HG03342 (cell line): ENCODE measurements around the gene TNS1.

Experiments
- ATAC-seq: cut with Tn5 transposase; IDR thresholded peaks from one replicate; pipeline ENCODE4 v1.9.1; 2021; ENCODE audit warnings: mild to moderate bottlenecking, moderate library complexity; ENCODE audit not compliant: unreplicated experiment

Gene TNS1

GRCh38 chr2:217856871-217857270 lies 145.9 kb downstream of the TNS1 start:
- no peak for ATAC-seq

- ATAC-seq: no peak
Measured at GRCh38 chr2:217856159-217856558, 146.6 kb downstream of the TNS1 start.

- no peak for ATAC-seq
Measured at GRCh38 chr2:217854684-217855420, 147.9 kb downstream of the TNS1 start.

GRCh38 chr2:217853961-217854360 lies 148.8 kb downstream of the TNS1 start:
- ATAC-seq: no peak

GRCh38 chr2:217853301-217853881 lies 149.4 kb downstream of the TNS1 start:
- ATAC-seq: no peak

GRCh38 chr2:217852555-217853211 lies 150.1 kb downstream of the TNS1 start:
- ATAC-seq: no peak

GRCh38 chr2:217851191-217852020 lies 151.4 kb downstream of the TNS1 start:
- no peak for ATAC-seq

- ATAC-seq: no peak
Measured at GRCh38 chr2:217849154-217849975, 153.4 kb downstream of the TNS1 start.

- no peak for ATAC-seq
Measured at GRCh38 chr2:217848351-217848957, 154.3 kb downstream of the TNS1 start.

- no peak for ATAC-seq
Measured at GRCh38 chr2:217847552-217848350, 155.0 kb downstream of the TNS1 start.

GRCh38 chr2:217847115-217847514 lies 155.7 kb downstream of the TNS1 start:
- ATAC-seq: no peak

- ATAC-seq: no peak
Measured at GRCh38 chr2:217846321-217846743, 156.5 kb downstream of the TNS1 start.

GRCh38 chr2:217845301-217845700 lies 157.5 kb downstream of the TNS1 start:
- no peak for ATAC-seq

- ATAC-seq: no peak
Measured at GRCh38 chr2:217844696-217845095, 158.1 kb downstream of the TNS1 start.

GRCh38 chr2:217843324-217843723 lies 159.5 kb downstream of the TNS1 start:
- ATAC-seq: no peak

- ATAC-seq: no peak
Measured at GRCh38 chr2:217842017-217842416, 160.8 kb downstream of the TNS1 start.

GRCh38 chr2:217840522-217840921 lies 162.3 kb downstream of the TNS1 start:
- no peak for ATAC-seq

GRCh38 chr2:217839750-217840107 lies 163.1 kb downstream of the TNS1 start:
- no peak for ATAC-seq

- ATAC-seq: no peak
Measured at GRCh38 chr2:217839073-217839749, 163.6 kb downstream of the TNS1 start.
